ENCODE results near the gene SYNDIG1L.

The SYNDIG1L gene

GRCh38 chr14:74415115-74415437, 10.9 kb downstream of the SYNDIG1L start:
- Histone ChIP-seq H2AFZ (ENCODE audit: low read length) (peak overlapping the region; percentile 4), H4K8ac (ENCODE audit: low read depth, low read length) (no peak overlapping the region), H2BK5ac (ENCODE audit: low read length) (no peak overlapping the region), H3K4me3 (ENCODE audit: low read length in 2 of 2) (no peak overlapping the region), H3K79me1 (ENCODE audit: low read depth, low read length) (peaks cover 3% of the 10 kb centered on the region), H3K4me1 (ENCODE audit: control insufficient read depth in 2 of 2, insufficient read depth in 1 of 2, low read depth in 1 of 2, low read length in 2 of 2) (peaks cover 17 to 37% of the 10 kb centered on the region in 2 donors), H4K91ac (ENCODE audit: low read depth, low read length, poor library complexity) (no peak overlapping the region), H3K9ac (ENCODE audit: low read depth, low read length, poor library complexity) (no peak overlapping the region), H3K27me3 (ENCODE audit: control insufficient read depth in 3 of 3, insufficient read depth in 3 of 3, low read depth in 1 of 3, low read length in 3 of 3) (peaks cover 0 to 30% (median 0%) of the 10 kb centered on the region in 3 experiments), H3K23ac (ENCODE audit: low read depth, low read length, poor library complexity) (no peak overlapping the region), H2AK5ac (ENCODE audit: low read depth, low read length) (no peak overlapping the region), H2BK12ac (ENCODE audit: low read length) (no peak overlapping the region), H3K4ac (ENCODE audit: low read length) (no peak overlapping the region), H2BK120ac (ENCODE audit: low read depth, low read length) (no peak overlapping the region), H3K18ac (ENCODE audit: low read length) (peak overlapping the region; percentile 22), H3K14ac (ENCODE audit: low read length) (no peak overlapping the region), H3K9me3 (replicated peaks in 1 of 2; ENCODE audit: control insufficient read depth in 2 of 2, insufficient read depth in 1 of 2, low read depth in 1 of 2, low read length in 2 of 2) (no peaks in the 10 kb centered on the region), H3K4me2 (ENCODE audit: insufficient read depth, low read length, poor library complexity, severe bottlenecking) (no peak overlapping the region), H3K36me3 (replicated peaks in 1 of 2; ENCODE audit: control insufficient read depth in 2 of 2, insufficient read depth in 2 of 2, low read length in 2 of 2) (no peaks in the 10 kb centered on the region), H3K27ac (replicated peaks; ENCODE audit: low read length) (peak overlapping the region; percentile 64), H2BK15ac (ENCODE audit: low read length) (no peak overlapping the region)
- DNase-seq (ENCODE audit: low spot score): no peak
- no CpG with 5 or more reads among the region's 4 CpGs for WGBS, 2 donors (ENCODE audit: extremely low coverage in 2 of 2, insufficient read length in 2 of 2, insufficient replicate concordance in 1 of 2)

GRCh38 chr14:74414403-74415114, 11.5 kb downstream of the SYNDIG1L start:
- Histone ChIP-seq H3K23ac (ENCODE audit: low read depth, low read length, poor library complexity) (no peak overlapping the region), H2BK12ac (ENCODE audit: low read length) (no peak overlapping the region), H2AFZ (ENCODE audit: low read length) (peak overlapping the region; percentile 36), H3K18ac (ENCODE audit: low read length) (peak overlapping the region; percentile 22), H2BK120ac (ENCODE audit: low read depth, low read length) (no peak overlapping the region), H4K91ac (ENCODE audit: low read depth, low read length, poor library complexity) (no peak overlapping the region), H3K4ac (ENCODE audit: low read length) (no peak overlapping the region), H3K27ac (replicated peaks; ENCODE audit: low read length) (peak overlapping the region; percentile 64), H3K9me3 (replicated peaks in 1 of 2; ENCODE audit: control insufficient read depth in 2 of 2, insufficient read depth in 1 of 2, low read depth in 1 of 2, low read length in 2 of 2) (no peaks in the 10 kb centered on the region), H2AK5ac (ENCODE audit: low read depth, low read length) (no peak overlapping the region), H4K8ac (ENCODE audit: low read depth, low read length) (no peak overlapping the region), H3K27me3 (ENCODE audit: control insufficient read depth in 3 of 3, insufficient read depth in 3 of 3, low read depth in 1 of 3, low read length in 3 of 3) (peaks cover 0 to 28% (median 0%) of the 10 kb centered on the region in 3 experiments), H2BK5ac (ENCODE audit: low read length) (no peak overlapping the region), H3K4me3 (ENCODE audit: low read length in 2 of 2) (no peak overlapping the region), H3K79me1 (ENCODE audit: low read depth, low read length) (peaks cover 4% of the 10 kb centered on the region), H3K14ac (ENCODE audit: low read length) (no peak overlapping the region), H3K36me3 (replicated peaks in 1 of 2; ENCODE audit: control insufficient read depth in 2 of 2, insufficient read depth in 2 of 2, low read length in 2 of 2) (no peaks in the 10 kb centered on the region), H2BK15ac (ENCODE audit: low read length) (no peak overlapping the region), H3K9ac (ENCODE audit: low read depth, low read length, poor library complexity) (no peak overlapping the region), H3K4me1 (ENCODE audit: control insufficient read depth in 2 of 2, insufficient read depth in 1 of 2, low read depth in 1 of 2, low read length in 2 of 2) (peaks cover 17 to 37% of the 10 kb centered on the region in 2 donors), H3K4me2 (ENCODE audit: insufficient read depth, low read length, poor library complexity, severe bottlenecking) (peak overlapping the region; percentile 29)
- no peak for DNase-seq (ENCODE audit: low spot score)
- no CpG with 5 or more reads among the region's 7 CpGs for WGBS, 2 donors (ENCODE audit: extremely low coverage in 2 of 2, insufficient read length in 2 of 2, insufficient replicate concordance in 1 of 2)

- peak overlapping the region; percentile 8 for H2BK5ac ChIP-seq (ENCODE audit: low read length)
- no peaks in the 10 kb centered on the region for H3K36me3 ChIP-seq (replicated peaks in 1 of 2; ENCODE audit: control insufficient read depth in 2 of 2, insufficient read depth in 2 of 2, low read length in 2 of 2)
- peak overlapping the region; percentile 70 for H2BK12ac ChIP-seq (ENCODE audit: low read length)
- H3K27me3 ChIP-seq (ENCODE audit: control insufficient read depth in 3 of 3, insufficient read depth in 3 of 3, low read depth in 1 of 3, low read length in 3 of 3): peaks cover 0 to 19% (median 0%) of the 10 kb centered on the region in 3 experiments
- WGBS, 2 donors (ENCODE audit: extremely low coverage in 2 of 2, insufficient read length in 2 of 2, insufficient replicate concordance in 1 of 2): no CpG with 5 or more reads among the region's 4 CpGs
- peak overlapping the region; percentile 13 for H2BK15ac ChIP-seq (ENCODE audit: low read length)
- no peaks in the 10 kb centered on the region for H3K9me3 ChIP-seq (replicated peaks in 1 of 2; ENCODE audit: control insufficient read depth in 2 of 2, insufficient read depth in 1 of 2, low read depth in 1 of 2, low read length in 2 of 2)
- H2AK5ac ChIP-seq (ENCODE audit: low read depth, low read length): peak overlapping the region; percentile 17
- H2AFZ ChIP-seq (ENCODE audit: low read length): no peak overlapping the region
- H3K14ac ChIP-seq (ENCODE audit: low read length): no peak overlapping the region
- no peak overlapping the region for H3K23ac ChIP-seq (ENCODE audit: low read depth, low read length, poor library complexity)
- peak overlapping the region; percentile 51 for H3K27ac ChIP-seq (replicated peaks; ENCODE audit: low read length)
- H3K4ac ChIP-seq (ENCODE audit: low read length): no peak overlapping the region
- H2BK120ac ChIP-seq (ENCODE audit: low read depth, low read length): no peak overlapping the region
- H3K4me3 ChIP-seq (ENCODE audit: low read length in 2 of 2): no peak overlapping the region
- peaks cover 17 to 31% of the 10 kb centered on the region in 2 donors for H3K4me1 ChIP-seq (ENCODE audit: control insufficient read depth in 2 of 2, insufficient read depth in 1 of 2, low read depth in 1 of 2, low read length in 2 of 2)
- no peak overlapping the region for H4K91ac ChIP-seq (ENCODE audit: low read depth, low read length, poor library complexity)
- H3K4me2 ChIP-seq (ENCODE audit: insufficient read depth, low read length, poor library complexity, severe bottlenecking): no peak overlapping the region
- no peak overlapping the region for H3K9ac ChIP-seq (ENCODE audit: low read depth, low read length, poor library complexity)
- H4K8ac ChIP-seq (ENCODE audit: low read depth, low read length): no peak overlapping the region
- peak overlapping the region; percentile 85 for H3K18ac ChIP-seq (ENCODE audit: low read length)
- no peak for DNase-seq (ENCODE audit: low spot score)
- peaks cover 4% of the 10 kb centered on the region for H3K79me1 ChIP-seq (ENCODE audit: low read depth, low read length)
Measured at GRCh38 chr14:74413627-74414026, 12.4 kb downstream of the SYNDIG1L start.

- Histone ChIP-seq H4K8ac (ENCODE audit: low read depth, low read length) (no peak overlapping the region), H3K27ac (replicated peaks; ENCODE audit: low read length) (no peak overlapping the region), H3K18ac (ENCODE audit: low read length) (peak overlapping the region; percentile 63), H3K79me1 (ENCODE audit: low read depth, low read length) (peaks cover 4% of the 10 kb centered on the region), H2BK120ac (ENCODE audit: low read depth, low read length) (no peak overlapping the region), H2BK15ac (ENCODE audit: low read length) (peak overlapping the region; percentile 42), H2BK12ac (ENCODE audit: low read length) (peak overlapping the region; percentile 77), H3K36me3 (replicated peaks in 1 of 2; ENCODE audit: control insufficient read depth in 2 of 2, insufficient read depth in 2 of 2, low read length in 2 of 2) (no peaks in the 10 kb centered on the region), H3K27me3 (ENCODE audit: control insufficient read depth in 3 of 3, insufficient read depth in 3 of 3, low read depth in 1 of 3, low read length in 3 of 3) (peaks cover 0 to 14% (median 0%) of the 10 kb centered on the region in 3 experiments), H4K91ac (ENCODE audit: low read depth, low read length, poor library complexity) (peak overlapping the region; percentile 76), H3K4ac (ENCODE audit: low read length) (no peak overlapping the region), H3K23ac (ENCODE audit: low read depth, low read length, poor library complexity) (no peak overlapping the region), H2BK5ac (ENCODE audit: low read length) (peak overlapping the region; percentile 27), H2AK5ac (ENCODE audit: low read depth, low read length) (peak overlapping the region; percentile 59), H3K4me2 (ENCODE audit: insufficient read depth, low read length, poor library complexity, severe bottlenecking) (no peak overlapping the region), H2AFZ (ENCODE audit: low read length) (no peak overlapping the region), H3K9me3 (replicated peaks in 1 of 2; ENCODE audit: control insufficient read depth in 2 of 2, insufficient read depth in 1 of 2, low read depth in 1 of 2, low read length in 2 of 2) (no peaks in the 10 kb centered on the region), H3K4me1 (ENCODE audit: control insufficient read depth in 2 of 2, insufficient read depth in 1 of 2, low read depth in 1 of 2, low read length in 2 of 2) (peaks cover 17 to 26% of the 10 kb centered on the region in 2 donors), H3K14ac (ENCODE audit: low read length) (no peak overlapping the region), H3K4me3 (ENCODE audit: low read length in 2 of 2) (peak overlapping the region in 1 of 2 donors; percentile 15), H3K9ac (ENCODE audit: low read depth, low read length, poor library complexity) (no peak overlapping the region)
- WGBS, 2 donors (ENCODE audit: extremely low coverage in 2 of 2, insufficient read length in 2 of 2, insufficient replicate concordance in 1 of 2): no CpG with 5 or more reads among the region's 2 CpGs
- no peak for DNase-seq (ENCODE audit: low spot score)
Measured at GRCh38 chr14:74412753-74413152, 13.3 kb downstream of the SYNDIG1L start.
